ENCODE measurements around the gene SYMPK. TPM values are rescaled to one million over a fixed set of nuclear protein-coding genes. Genes with fewer than 3 reads are reported as not detected.

Gene SYMPK
- polyA plus RNA-seq, 1 of the 3 experiments (the other 2 are of a cell fraction), result 92.7 TPM

DNA sequence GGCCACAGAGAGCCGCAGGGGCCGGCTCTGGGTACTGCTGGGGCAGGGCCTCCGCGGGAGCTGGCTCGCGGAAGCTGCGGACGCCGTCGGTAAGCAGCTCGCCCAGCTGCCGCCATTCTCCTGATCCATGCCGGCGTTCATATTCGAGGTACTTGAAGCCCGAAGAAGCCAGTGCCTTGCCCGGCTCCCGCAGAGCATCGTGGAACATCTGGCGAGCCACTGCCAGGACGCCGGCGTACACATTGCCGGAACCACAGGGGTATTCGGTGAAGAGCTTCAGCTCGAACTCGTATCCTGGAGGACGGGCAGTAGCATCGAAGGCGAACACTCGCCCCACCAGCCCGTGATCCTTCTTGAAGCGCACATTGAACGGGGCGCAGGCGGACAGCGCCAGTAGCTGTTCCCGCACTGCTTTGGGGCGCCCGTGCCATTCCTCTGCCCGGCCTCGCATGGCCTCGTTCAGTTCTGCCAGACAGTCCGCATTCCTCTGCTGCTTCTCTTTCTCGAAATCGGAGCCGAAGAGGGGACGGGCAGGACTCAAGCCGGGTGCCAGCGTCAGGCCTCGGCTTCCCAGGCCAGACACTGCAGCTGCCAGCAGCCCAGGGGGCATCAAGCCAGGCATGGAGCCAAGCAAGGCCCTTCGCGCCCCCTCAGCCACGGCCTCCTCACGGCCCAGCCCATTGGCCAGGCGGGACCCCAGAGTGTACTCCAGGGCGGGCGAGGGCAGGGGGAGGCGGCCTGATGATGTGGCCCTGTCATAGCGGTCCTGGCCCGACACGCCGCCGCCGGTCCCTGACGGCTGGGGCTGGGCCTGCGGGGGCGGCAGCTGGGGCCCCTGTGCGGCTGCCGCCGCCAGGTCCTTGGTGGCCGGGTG, 22.0 kb upstream of the SYMPK start:
- Histone ChIP-seq H3K9me3 (no peaks in the 10 kb centered on the region), H3K27ac (ENCODE audit: low read depth in 2 of 2, low read length in 1 of 2) (peak overlapping the region; percentile 78 to 92; a peak in 3 of 4 replicates), H4K20me1 (ENCODE audit: insufficient read depth) (peaks cover 33% of the 10 kb centered on the region), H3K4me3 (ENCODE audit: low read depth in 2 of 2, low read length in 1 of 2) (peak overlapping the region; percentile 72 to 81), H3K36me3 (replicated peaks in 1 of 2; ENCODE audit: control insufficient read depth in 1 of 2, insufficient read depth in 2 of 2, low read length in 1 of 2) (peaks cover 3 to 25% of the 10 kb centered on the region in 2 experiments), H3K4me1 (ENCODE audit: control insufficient read depth in 1 of 2, insufficient read depth in 2 of 2, low read depth in 1 of 2, low read length in 1 of 2) (peaks cover 3 to 39% of the 10 kb centered on the region in 2 experiments; a peak in 2 of 4 replicates), H3K79me2 (ENCODE audit: insufficient read depth) (peaks cover 29% of the 10 kb centered on the region), H3K27me3 (ENCODE audit: insufficient read depth) (no peaks in the 10 kb centered on the region), H3F3A (replicated peaks; ENCODE audit: insufficient read depth) (peaks cover 19% of the 10 kb centered on the region), H3K9me2 (no peaks in the 10 kb centered on the region), H3K4me2 (peak overlapping the region; percentile 84), H2AFZ (ENCODE audit: low read depth) (no peak overlapping the region), H3K9ac (peak overlapping the region; percentile 77)
- DNase-seq, result peak; percentile 82
- ChIA-PET CTCF (interaction anchor here (1.1 to 9.9 kb wide), 5 partner anchors 17 to 193 kb away, joined by 3 to 130 read pairs (median 13); partner anchors contain the start of genes FOXA3, MYPOP, RSPH6A and SYMPK), POLR2A (no interaction called here)
- WGBS (ENCODE audit: low lambda C conversion rate), result 78% methylated on average over 31 of the region's 72 CpGs
- no peak for TF ChIP-seq MEF2A (IDR thresholded peaks at IDR 0.05; ENCODE audit: borderline replicate concordance, low read depth)
- peak; percentile 14; the same call in 1 of the 2 replicates for TF ChIP-seq MXI1 (IDR thresholded peaks at IDR 0.05; ENCODE audit: low read depth, low read length)
- TF ChIP-seq PBX3 (IDR thresholded peaks at IDR 0.05), result no peak
- no peak for TF ChIP-seq RXRA (IDR thresholded peaks at IDR 0.05; ENCODE audit: borderline replicate concordance, low read depth)

GRCh38 chr19:45883881-45884681, 21.1 kb upstream of the SYMPK start:
- peaks cover 14% of the 10 kb centered on the region for H3F3A ChIP-seq (replicated peaks; ENCODE audit: insufficient read depth)
- H3K36me3 ChIP-seq (replicated peaks in 1 of 2; ENCODE audit: control insufficient read depth in 1 of 2, insufficient read depth in 2 of 2, low read length in 1 of 2), result peaks cover 3 to 25% of the 10 kb centered on the region in 2 experiments
- peak overlapping the region; percentile 57 to 81; a peak in 3 of 4 replicates for H3K4me3 ChIP-seq (ENCODE audit: low read depth in 2 of 2, low read length in 1 of 2)
- H3K27me3 ChIP-seq (ENCODE audit: insufficient read depth), result no peaks in the 10 kb centered on the region
- H3K79me2 ChIP-seq (ENCODE audit: insufficient read depth), result peaks cover 29% of the 10 kb centered on the region
- peak overlapping the region; percentile 84; the same call in 1 of the 2 replicates for H3K4me2 ChIP-seq
- H3K9me2 ChIP-seq, result no peaks in the 10 kb centered on the region
- peaks cover 33% of the 10 kb centered on the region for H4K20me1 ChIP-seq (ENCODE audit: insufficient read depth)
- peak; percentile 19 for DNase-seq
- CTCF ChIA-PET, result interaction anchor here (0.5 to 9.9 kb wide), 9 partner anchors 16 to 601 kb away, joined by 3 to 130 read pairs (median 4); partner anchors contain the start of genes FOXA3, MYPOP, RSPH6A and SYMPK
- peaks cover 3 to 39% of the 10 kb centered on the region in 2 experiments; a peak in 2 of 4 replicates for H3K4me1 ChIP-seq (ENCODE audit: control insufficient read depth in 1 of 2, insufficient read depth in 2 of 2, low read depth in 1 of 2, low read length in 1 of 2)
- no peak overlapping the region for H3K27ac ChIP-seq (ENCODE audit: low read depth in 2 of 2, low read length in 1 of 2)
- WGBS (ENCODE audit: low lambda C conversion rate), result 93% methylated on average over 16 of the region's 57 CpGs
- H3K9ac ChIP-seq, result no peak overlapping the region
- TF ChIP-seq RCOR1 (IDR thresholded peaks at IDR 0.05; ENCODE audit: low read length) (no peak), USF2 (IDR thresholded peaks at IDR 0.05; ENCODE audit: borderline replicate concordance, low read depth, low read length) (no peak), FOXJ3 (CRISPR knock-in tag; IDR thresholded peaks at IDR 0.05) (no peak), PBX3 (IDR thresholded peaks at IDR 0.05) (no peak), RFX5 (IDR thresholded peaks at IDR 0.05; ENCODE audit: low read length) (no peak), NFIC (IDR thresholded peaks at IDR 0.05; ENCODE audit: borderline replicate concordance) (no peak), RXRA (IDR thresholded peaks at IDR 0.05; ENCODE audit: borderline replicate concordance, low read depth) (no peak), TAF1 (IDR thresholded peaks at IDR 0.05; ENCODE audit: borderline replicate concordance, low read depth, low read length) (no peak), GABPA (IDR thresholded peaks at IDR 0.05; ENCODE audit: low read depth) (no peak), MAX (IDR thresholded peaks at IDR 0.05; ENCODE audit: low read depth) (no peak), GATA2 (CRISPR knock-in tag; IDR thresholded peaks at IDR 0.05) (no peak), CHD2 (IDR thresholded peaks at IDR 0.05; ENCODE audit: low read length, partially characterized antibody) (no peak), EP300 (IDR thresholded peaks at IDR 0.05; ENCODE audit: borderline replicate concordance in 1 of 2, low read depth in 1 of 2, low read length in 1 of 2) (no peak), ELF1 (IDR thresholded peaks at IDR 0.05) (no peak), EZH2phosphoT487 (IDR thresholded peaks at IDR 0.05; ENCODE audit: borderline replicate concordance, low read depth) (no peak), FOSL2 (IDR thresholded peaks at IDR 0.05; ENCODE audit: borderline replicate concordance, low read depth) (no peak), POLR2AphosphoS5 (IDR thresholded peaks at IDR 0.05; ENCODE audit: low read depth, low read length) (no peak)
- H3K9me3 ChIP-seq, result no peaks in the 10 kb centered on the region
- no peak overlapping the region for H2AFZ ChIP-seq (ENCODE audit: low read depth)
- POLR2A ChIA-PET, result no interaction called here

Data from SK-N-SH (cell line).